DND-41 (cell line): Measurements from ENCODE around the gene TMEM39A.

Experiments
- CTCF ChIP-seq: IDR thresholded peaks from 2 replicates; pipeline ENCODE4 v1.5.1; 2012; ENCODE audit warnings: borderline replicate concordance, low read length, moderate library complexity, mild to moderate bottlenecking; ENCODE audit not compliant: poor library complexity, severe bottlenecking; ENCODE audit errors: extremely low read depth
- EZH2 ChIP-seq: IDR thresholded peaks from 3 replicates; pipeline ENCODE4 v1.6.1; 2012; ENCODE audit warnings: borderline replicate concordance, low read depth, mild to moderate bottlenecking, moderate library complexity, low read length, inconsistent platforms; ENCODE audit not compliant: severe bottlenecking

- TF ChIP-seq CTCF: no peak
- no peak for TF ChIP-seq EZH2
Observed at GRCh38 chr3:119500901-119501300, 37.5 kb upstream of the TMEM39A start.
